Amygdala (tissue), 56 donors: Measurements from ENCODE around the gene MMP24.

Source experiments
- DNase-seq, 56 donors: peaks; one replicate each; lab custom pipeline; 2025; lab: John Stamatoyannopoulos, UW

The MMP24 gene

GRCh38 chr20:35215066-35215956 lies 11.2 kb upstream of the MMP24 start:
- DNase-seq = no peak

DNA sequence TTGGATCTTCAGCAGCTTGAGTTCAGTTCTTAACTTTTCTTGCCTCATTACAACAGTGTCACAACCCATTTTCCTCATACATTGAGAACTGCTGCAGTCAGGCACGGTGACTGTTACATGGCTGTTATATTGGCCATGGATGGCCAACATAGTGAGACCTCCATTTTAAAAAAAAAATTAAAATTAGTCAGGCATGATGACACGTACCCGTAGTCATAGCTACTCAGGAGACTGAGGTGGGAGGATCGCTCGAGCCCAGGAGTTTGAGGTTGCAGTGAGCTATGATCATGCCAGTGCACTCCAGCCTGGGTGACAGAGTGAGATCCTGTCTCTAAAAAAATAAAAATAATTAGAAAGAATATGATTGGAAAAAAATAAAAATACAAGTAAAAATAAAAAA lies 9.9 kb upstream of the MMP24 start:
- no peak for DNase-seq

DNA sequence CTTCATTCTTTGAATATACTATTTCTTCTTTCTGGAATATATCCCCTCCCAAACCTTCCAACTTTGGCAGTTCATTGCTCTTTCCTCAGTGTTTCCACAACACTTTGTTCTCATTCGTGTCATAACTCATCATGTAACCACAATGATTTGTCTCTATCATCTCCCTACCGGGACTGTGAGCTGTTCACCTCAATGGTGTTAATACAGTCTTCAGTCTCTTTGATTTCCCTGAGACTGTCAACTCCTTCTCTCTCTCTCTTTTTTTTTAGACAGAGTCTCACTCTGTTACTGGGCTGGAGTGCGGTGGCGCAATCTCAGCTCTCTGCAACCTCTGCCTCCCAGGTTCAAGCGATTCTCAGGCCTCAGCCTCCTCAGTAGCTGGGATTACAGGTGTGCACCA lies 2.5 kb upstream of the MMP24 start:
- DNase-seq = no peak

- no peak for DNase-seq
Observed at GRCh38 chr20:35224536-35224935, 2.0 kb upstream of the MMP24 start.

DNA sequence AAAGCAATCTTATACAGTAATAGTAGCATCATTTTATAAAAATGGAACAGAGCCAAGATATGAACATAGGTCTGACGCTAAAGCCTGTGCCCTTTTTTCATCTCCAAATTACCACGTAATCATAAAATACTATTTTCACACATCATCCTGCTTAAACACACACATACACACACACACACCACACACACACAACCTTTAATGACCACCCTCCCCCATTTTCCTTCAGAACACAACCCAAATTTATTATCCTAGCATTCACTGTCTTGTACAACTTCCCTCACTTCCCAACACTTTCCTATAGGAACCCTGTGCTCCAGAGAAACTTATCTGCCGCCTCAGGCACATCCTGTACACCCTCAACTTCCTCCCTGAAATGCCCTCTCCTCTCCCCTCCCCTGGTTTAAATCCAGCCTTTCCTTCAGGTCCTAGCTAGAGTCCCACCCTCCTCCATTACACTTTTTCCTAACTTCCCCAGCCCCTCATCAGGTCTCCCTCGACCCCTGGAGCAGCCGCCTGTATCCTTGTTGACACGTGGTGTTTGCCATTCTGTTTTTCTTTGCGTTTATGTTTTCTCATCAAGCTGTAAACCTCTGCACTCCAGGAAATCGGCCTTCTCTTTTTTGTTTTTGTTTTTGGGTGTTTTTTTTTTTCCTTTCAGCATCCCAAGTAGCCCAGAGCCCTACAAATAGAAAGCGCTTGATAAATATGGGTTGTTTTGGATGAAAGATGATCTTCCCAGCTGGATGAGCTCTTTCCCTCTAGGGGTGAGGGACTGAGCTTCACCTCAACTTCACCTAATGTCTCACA lies 968 bp upstream of the MMP24 start:
- no peak for DNase-seq

- peak in 25 of 56 donors; percentile 4 to 62 (median 23) for DNase-seq
Observed at GRCh38 chr20:35226884-35227681, 593 bp downstream of the MMP24 start.

- no peak for DNase-seq
Observed at GRCh38 chr20:35232575-35232974, 6.1 kb downstream of the MMP24 start.

DNA sequence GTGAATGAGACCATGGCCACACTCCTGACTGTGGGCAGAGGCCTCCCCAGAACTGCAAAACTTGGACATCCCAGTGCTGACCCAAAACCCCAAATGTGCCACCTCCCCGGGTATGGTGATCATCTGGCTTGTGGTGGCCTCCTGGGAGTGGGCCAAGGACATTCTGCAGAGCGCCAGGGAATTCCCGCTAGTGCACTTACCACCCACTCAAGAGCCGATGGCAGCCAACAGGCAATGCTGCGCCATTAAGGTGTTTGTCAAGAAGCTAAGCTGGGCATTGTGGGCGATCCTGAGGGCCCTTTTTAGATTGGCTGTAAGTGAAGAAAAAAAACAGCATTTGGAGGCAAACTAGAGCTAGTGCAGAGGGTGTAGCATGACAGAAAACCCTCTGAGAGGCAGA lies 9.4 kb downstream of the MMP24 start:
- peak in 8 of 56 donors; percentile 3 to 33 (median 6) for DNase-seq

GRCh38 chr20:35237486-35237885 lies 11.0 kb downstream of the MMP24 start:
- no peak for DNase-seq

DNA sequence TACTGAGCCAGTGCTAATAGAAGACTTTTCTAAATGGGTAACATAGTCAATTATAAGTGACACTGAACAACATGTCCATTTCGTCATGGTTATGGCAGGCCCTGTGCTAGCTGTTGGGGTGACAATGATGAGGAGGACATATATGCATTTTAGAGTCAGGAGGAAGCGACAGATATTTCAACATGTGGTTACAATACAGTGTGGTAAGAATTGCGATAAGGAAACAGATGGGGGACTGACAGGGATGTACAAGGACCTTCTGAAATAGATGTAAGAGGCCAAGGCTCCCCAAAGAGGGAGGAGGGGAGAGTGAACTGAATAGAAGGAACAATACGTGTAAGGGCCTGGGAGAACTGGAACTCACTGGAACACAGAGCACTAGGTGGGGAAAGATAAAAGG lies 11.7 kb downstream of the MMP24 start:
- no peak for DNase-seq

GRCh38 chr20:35238735-35239134 lies 12.2 kb downstream of the MMP24 start:
- no peak for DNase-seq

- DNase-seq = no peak
Observed at GRCh38 chr20:35240083-35240810, 13.8 kb downstream of the MMP24 start.

GRCh38 chr20:35240811-35241293 lies 14.4 kb downstream of the MMP24 start:
- DNase-seq = no peak

GRCh38 chr20:35243317-35243716 lies 16.8 kb downstream of the MMP24 start:
- no peak for DNase-seq

DNA sequence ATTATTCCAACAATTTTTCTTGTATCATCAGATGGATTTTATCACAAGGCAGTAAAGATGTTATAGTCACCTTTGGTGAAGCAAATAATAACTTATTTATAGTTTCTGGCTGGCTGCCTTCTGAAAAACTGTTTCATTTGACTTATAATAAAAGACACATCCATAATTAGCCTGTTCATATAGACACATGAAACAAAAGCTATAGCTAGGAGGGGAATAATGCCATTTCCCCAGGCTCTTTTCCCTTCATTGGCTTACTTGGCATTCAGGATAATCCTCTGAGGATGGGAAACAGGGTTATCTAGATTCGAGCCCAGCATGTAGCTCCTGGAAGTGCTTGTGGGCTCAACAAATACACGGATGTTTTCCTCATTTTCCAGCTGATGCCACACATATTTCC lies 17.5 kb downstream of the MMP24 start:
- no peak for DNase-seq

DNA sequence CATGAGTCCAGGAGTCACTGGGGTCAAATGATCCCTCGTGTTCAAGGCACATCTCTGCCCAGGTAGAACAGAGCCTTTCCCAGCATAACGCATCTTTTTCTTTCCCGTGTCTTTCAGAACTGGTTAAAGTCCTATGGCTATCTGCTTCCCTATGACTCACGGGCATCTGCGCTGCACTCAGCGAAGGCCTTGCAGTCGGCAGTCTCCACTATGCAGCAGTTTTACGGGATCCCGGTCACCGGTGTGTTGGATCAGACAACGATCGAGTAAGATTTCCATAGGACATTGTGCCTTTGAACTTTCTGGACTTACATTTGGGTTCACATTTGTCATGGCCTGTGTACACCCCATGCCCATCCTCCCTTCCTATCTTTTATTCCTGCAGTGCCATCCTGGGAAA lies 20.2 kb downstream of the MMP24 start:
- no peak for DNase-seq

DNA sequence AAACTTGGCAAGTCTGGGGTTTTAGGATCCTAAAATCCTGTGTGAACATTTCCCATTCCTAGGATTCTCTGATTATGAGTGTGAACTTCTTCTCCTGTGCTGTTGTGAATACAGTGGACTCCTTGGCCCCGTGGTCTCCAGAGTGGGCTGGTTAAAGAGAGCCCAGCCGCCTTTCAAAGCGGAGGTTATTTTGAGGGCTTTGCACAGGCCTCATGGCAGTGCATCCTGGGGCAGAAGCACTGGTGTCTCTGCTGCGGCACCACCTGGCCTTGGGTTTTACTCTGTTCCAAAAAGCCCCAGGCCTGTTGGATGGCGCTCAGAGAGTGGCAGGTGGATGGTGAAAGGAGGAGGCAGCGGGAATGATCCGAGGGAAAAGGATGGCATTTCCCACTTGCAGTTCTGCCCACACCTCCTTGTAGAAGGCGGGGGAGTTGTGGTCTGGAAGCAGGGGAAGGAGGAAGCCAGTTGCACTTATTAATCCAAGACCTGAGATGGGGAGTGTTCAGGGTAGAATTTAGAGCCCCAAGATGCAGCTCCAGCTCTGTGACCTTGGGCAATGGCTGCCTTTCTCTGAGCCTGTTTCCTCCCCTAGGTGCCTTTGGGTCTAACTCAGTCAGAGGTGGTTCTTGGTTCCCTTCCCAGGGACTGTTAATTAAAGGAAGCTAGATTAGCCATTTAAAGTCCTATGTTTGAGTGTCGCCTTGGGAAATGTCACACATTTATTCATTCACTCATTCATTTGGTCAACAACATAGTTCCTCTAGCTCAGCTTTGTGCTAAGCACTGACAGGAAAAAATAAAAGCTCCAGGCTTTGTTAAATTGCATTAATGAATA lies 22.4 kb downstream of the MMP24 start:
- no peak for DNase-seq

- no peak for DNase-seq
Observed at GRCh38 chr20:35251613-35251940, 25.1 kb downstream of the MMP24 start.

DNA sequence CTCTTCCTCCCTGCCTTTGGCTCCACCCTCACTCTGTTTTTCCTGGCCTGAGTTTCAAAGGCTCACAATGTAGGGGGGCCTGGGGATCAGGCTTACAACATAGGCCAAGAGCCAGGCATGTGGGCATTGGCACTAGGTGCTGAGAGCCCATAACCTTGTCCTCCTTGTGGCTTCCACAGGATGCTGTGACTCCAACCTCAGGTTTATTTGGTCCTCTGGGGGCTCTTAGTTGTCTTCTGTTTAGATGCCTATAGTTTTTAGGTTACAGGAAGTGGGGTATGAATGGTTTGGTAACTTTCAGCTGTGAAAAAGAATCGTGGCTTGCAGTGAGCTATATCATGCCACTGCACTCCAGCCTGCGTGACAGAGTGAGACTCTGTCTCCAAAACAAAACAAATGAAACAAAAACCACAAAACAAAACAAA lies 25.6 kb downstream of the MMP24 start:
- DNase-seq = no peak
